Activated B cell treated with CpG ODN at 0.5 μM for 24 hours (primary cell): ENCODE data around the gene AAMDC. TPM values are rescaled to one million over a fixed set of nuclear protein-coding genes. Genes with fewer than 3 reads are reported as not detected.
A peak's percentile ranks its signal among the peaks of the same experiment; 100 is the strongest.

Experiments
- ATAC-seq: fragments of 200-7000 bp; cut with Tn5 transposase; one replicate; pipeline ENCODE4 v1.10.0; 2021; ENCODE audit warnings: low read depth, mild to moderate bottlenecking, moderate library complexity
- CTCF ChIA-PET: fragments of 350-600 bp; sonication (Branson Sonifier 250); formaldehyde crosslinking; loops from one replicate; lab custom pipeline; 2021; ENCODE audit warnings: antibody characterized with exemption; lab: Charles Lee
- POLR2A ChIA-PET: fragments of 350-600 bp; sonication (Branson Sonifier 250); formaldehyde crosslinking; loops from one replicate; lab custom pipeline; 2021; ENCODE audit warnings: antibody characterized with exemption; lab: Charles Lee
- DNase-seq: peaks from one replicate; pipeline ENCODE4 v3.0.0; 2022
- H3K27ac Mint-ChIP-seq: one replicate; pipeline ENCODE4 v1.8.0; 2020; ENCODE audit warnings: mixed read lengths
- H3K27me3 Mint-ChIP-seq: one replicate; pipeline ENCODE4 v1.8.0; 2021; ENCODE audit warnings: mixed read lengths
- H3K36me3 Mint-ChIP-seq: one replicate; pipeline ENCODE4 v1.8.0; 2021; ENCODE audit warnings: low read depth, mixed read lengths
- H3K4me1 Mint-ChIP-seq: one replicate; pipeline ENCODE4 v1.8.0; 2021; ENCODE audit warnings: mixed read lengths
- H3K4me3 Mint-ChIP-seq: one replicate; pipeline ENCODE4 v1.8.0; 2020; ENCODE audit warnings: mild to moderate bottlenecking, mixed read lengths
- H3K9me3 Mint-ChIP-seq: one replicate; pipeline ENCODE4 v1.8.0; 2020; ENCODE audit warnings: mixed read lengths
- CTCF ChIP-seq: fragments of 200-600 bp; IDR thresholded peaks from one replicate; pipeline ENCODE4 v1.8.0; 2022; ENCODE audit warnings: antibody characterized with exemption, mild to moderate bottlenecking
- intact Hi-C: fragments of 100-400 bp; cut with micrococcal nuclease; formaldehyde crosslinking; loops from one replicate; pipeline ENCODE4 v1.15.1; 2024
- total RNA-seq: library from RNA; stranded (reverse); gene quantifications from 2 replicates; pipeline ENCODE4 v1.2.3, GENCODE V29; 2022

Gene AAMDC
- total RNA-seq, 1 donor from 2014 or later, result 3.8 TPM

GRCh38 chr11:77806415-77806814, 14.5 kb upstream of the AAMDC start:
- ATAC-seq, result no peak
- H3K9me3 Mint-ChIP-seq, result no peaks in the 10 kb centered on the region
- peaks cover 41% of the 10 kb centered on the region for H3K36me3 Mint-ChIP-seq
- H3K4me3 Mint-ChIP-seq, result no peak overlapping the region
- intact Hi-C loops, result no loop called here
- H3K27me3 Mint-ChIP-seq, result no peaks in the 10 kb centered on the region
- peak overlapping the region; percentile 15 for H3K27ac Mint-ChIP-seq
- peaks cover 50% of the 10 kb centered on the region for H3K4me1 Mint-ChIP-seq
- TF ChIP-seq CTCF, result no peak
- CTCF ChIA-PET, result no interaction called here
- POLR2A ChIA-PET, result no interaction called here
- no peak for DNase-seq

- CTCF ChIA-PET, result no interaction called here
- H3K4me1 Mint-ChIP-seq, result peaks cover 50% of the 10 kb centered on the region
Observed at GRCh38 chr11:77806993-77807392, 14.0 kb upstream of the AAMDC start.

GRCh38 chr11:77813256-77813655, 7.7 kb upstream of the AAMDC start:
- Mint-ChIP-seq H3K36me3 (peaks cover 40% of the 10 kb centered on the region), H3K9me3 (peaks cover 3% of the 10 kb centered on the region), H3K27me3 (no peaks in the 10 kb centered on the region), H3K4me3 (no peak overlapping the region), H3K27ac (no peak overlapping the region), H3K4me1 (peaks cover 45% of the 10 kb centered on the region)
- DNase-seq (no peak), ATAC-seq (no peak)
- intact Hi-C loops, result no loop called here
- ChIA-PET POLR2A (no interaction called here), CTCF (no interaction called here)
- no peak for TF ChIP-seq CTCF

More at GRCh38 chr11:77806993-77807392, 14.0 kb upstream of the AAMDC start:
- Mint-ChIP-seq H3K4me3 (no peak overlapping the region), H3K36me3 (peaks cover 45% of the 10 kb centered on the region), H3K27me3 (no peaks in the 10 kb centered on the region), H3K9me3 (no peaks in the 10 kb centered on the region), H3K27ac (no peak overlapping the region)
- POLR2A ChIA-PET, result no interaction called here
- ATAC-seq (no peak), DNase-seq (no peak)
- intact Hi-C loops, result no loop called here
- TF ChIP-seq CTCF, result no peak

- H3K27ac Mint-ChIP-seq, result peak overlapping the region; percentile 36
- no peak overlapping the region for H3K4me3 Mint-ChIP-seq
- POLR2A ChIA-PET, result no interaction called here
- peaks cover 51% of the 10 kb centered on the region for H3K4me1 Mint-ChIP-seq
- TF ChIP-seq CTCF, result no peak
- H3K27me3 Mint-ChIP-seq, result no peaks in the 10 kb centered on the region
- CTCF ChIA-PET, result no interaction called here
- no peak for DNase-seq
- H3K9me3 Mint-ChIP-seq, result peaks cover 3% of the 10 kb centered on the region
- H3K36me3 Mint-ChIP-seq, result peaks cover 42% of the 10 kb centered on the region
- no peak for ATAC-seq
- intact Hi-C loops, result loop anchor here (5.0 kb wide), 1 partner anchor 33 kb away; no protein-coding TSS in a partner anchor
Observed at GRCh38 chr11:77814848-77815247, 6.1 kb upstream of the AAMDC start.

- peaks cover 3% of the 10 kb centered on the region for H3K9me3 Mint-ChIP-seq
- peaks cover 37% of the 10 kb centered on the region for H3K36me3 Mint-ChIP-seq
- no peak overlapping the region for H3K27ac Mint-ChIP-seq
- DNase-seq (no peak), ATAC-seq (no peak)
- peaks cover 45% of the 10 kb centered on the region for H3K4me1 Mint-ChIP-seq
- no peak overlapping the region for H3K4me3 Mint-ChIP-seq
- H3K27me3 Mint-ChIP-seq, result no peaks in the 10 kb centered on the region
- intact Hi-C loops, result loop anchor here (5.0 kb wide), 1 partner anchor 33 kb away; no protein-coding TSS in a partner anchor
- POLR2A ChIA-PET, result no interaction called here
- CTCF ChIA-PET, result no interaction called here
- TF ChIP-seq CTCF, result no peak
Observed at GRCh38 chr11:77815459-77815858, 5.5 kb upstream of the AAMDC start.
